Measurements from ENCODE around the gene REEP3.

DNA sequence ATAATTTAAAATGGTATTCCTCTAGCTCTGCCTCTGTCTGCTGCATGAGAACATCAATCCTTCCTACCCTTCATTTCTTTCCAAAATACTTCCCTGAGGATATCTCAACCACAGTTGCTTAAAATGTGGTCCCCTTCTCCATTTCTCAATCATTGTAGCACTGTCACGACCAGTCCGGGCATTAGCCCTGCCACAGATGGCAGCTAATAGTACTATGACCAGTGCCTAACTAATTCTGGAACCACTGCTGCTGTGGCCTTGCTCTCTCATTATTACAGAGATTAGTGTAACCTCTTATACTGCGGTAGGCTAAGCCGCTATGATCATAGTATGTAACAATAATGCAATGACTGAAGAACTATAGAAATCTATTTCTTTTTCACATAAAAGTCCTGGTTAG lies 66.0 kb downstream of the REEP3 start:
- no peak for TF ChIP-seq POLR2AphosphoS5 (IDR thresholded peaks at IDR 0.05; ENCODE audit: low read depth, low read length)
- TF ChIP-seq CTCF (IDR thresholded peaks at IDR 0.05) = no peak
- TF ChIP-seq, protein P1, sequence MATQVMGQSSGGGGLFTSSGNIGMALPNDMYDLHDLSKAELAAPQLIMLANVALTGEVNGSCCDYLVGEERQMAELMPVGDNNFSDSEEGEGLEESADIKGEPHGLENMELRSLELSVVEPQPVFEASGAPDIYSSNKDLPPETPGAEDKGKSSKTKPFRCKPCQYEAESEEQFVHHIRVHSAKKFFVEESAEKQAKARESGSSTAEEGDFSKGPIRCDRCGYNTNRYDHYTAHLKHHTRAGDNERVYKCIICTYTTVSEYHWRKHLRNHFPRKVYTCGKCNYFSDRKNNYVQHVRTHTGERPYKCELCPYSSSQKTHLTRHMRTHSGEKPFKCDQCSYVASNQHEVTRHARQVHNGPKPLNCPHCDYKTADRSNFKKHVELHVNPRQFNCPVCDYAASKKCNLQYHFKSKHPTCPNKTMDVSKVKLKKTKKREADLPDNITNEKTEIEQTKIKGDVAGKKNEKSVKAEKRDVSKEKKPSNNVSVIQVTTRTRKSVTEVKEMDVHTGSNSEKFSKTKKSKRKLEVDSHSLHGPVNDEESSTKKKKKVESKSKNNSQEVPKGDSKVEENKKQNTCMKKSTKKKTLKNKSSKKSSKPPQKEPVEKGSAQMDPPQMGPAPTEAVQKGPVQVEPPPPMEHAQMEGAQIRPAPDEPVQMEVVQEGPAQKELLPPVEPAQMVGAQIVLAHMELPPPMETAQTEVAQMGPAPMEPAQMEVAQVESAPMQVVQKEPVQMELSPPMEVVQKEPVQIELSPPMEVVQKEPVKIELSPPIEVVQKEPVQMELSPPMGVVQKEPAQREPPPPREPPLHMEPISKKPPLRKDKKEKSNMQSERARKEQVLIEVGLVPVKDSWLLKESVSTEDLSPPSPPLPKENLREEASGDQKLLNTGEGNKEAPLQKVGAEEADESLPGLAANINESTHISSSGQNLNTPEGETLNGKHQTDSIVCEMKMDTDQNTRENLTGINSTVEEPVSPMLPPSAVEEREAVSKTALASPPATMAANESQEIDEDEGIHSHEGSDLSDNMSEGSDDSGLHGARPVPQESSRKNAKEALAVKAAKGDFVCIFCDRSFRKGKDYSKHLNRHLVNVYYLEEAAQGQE (IDR thresholded peaks at IDR 0.05; ENCODE audit: insufficient read depth in 1 of 2, low read depth in 2 of 2, low read length in 1 of 2) = no peak
- no peak for TF ChIP-seq SIN3A (IDR thresholded peaks at IDR 0.05; ENCODE audit: borderline replicate concordance, insufficient read depth, low read depth, low read length)
- TF ChIP-seq TCF7L2 (IDR thresholded peaks at IDR 0.05; ENCODE audit: low read depth, low read length) = no peak
